ENCODE measurements around the gene TNFSF4.
"Not testable (repeated sequence)": the region's sequence is repeated elsewhere in the genome, so short reads cannot be mapped to it uniquely, and the experiment has no call there.

TNFSF4 gene, protein sequence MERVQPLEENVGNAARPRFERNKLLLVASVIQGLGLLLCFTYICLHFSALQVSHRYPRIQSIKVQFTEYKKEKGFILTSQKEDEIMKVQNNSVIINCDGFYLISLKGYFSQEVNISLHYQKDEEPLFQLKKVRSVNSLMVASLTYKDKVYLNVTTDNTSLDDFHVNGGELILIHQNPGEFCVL

GRCh38 chr1:173206816-173207568 lies at the start of gene TNFSF4:
Gene TNFSF4 (minus strand): TSS chr1:173207331. CDS start chr1:173207176, 155 bp downstream.
- DNase-seq: no peak

DNA sequence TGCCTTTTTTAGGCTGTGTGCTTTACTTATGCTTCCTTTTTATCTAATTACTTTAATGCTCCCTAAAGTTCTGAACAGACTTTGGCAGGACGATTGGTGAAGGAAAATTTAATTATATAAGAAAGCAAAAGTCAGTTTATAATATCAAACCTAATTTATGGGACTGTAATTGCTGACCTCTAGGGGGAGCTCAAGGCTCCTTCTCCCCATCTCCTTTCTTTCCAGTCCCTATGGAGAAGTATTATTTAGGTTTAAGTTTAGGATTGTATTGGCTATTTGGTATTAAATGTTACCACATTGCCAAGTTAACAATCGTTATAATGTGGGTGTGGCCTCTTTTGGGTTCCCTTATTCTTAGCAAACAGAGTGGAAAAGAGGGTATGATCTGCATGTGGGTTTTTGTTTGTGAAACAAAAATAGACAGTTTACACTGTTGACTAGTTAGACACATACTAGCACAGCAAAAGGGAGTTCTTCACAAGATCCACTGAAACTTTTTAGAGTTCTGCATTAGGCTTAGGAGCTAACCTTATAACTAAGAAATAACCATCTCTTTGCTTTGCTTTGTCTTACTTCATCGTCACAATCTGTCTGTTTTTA lies 48.2 kb upstream of the TNFSF4 start:
- DNase-seq: no peak

GRCh38 chr1:173253046-173253445 lies 45.9 kb upstream of the TNFSF4 start:
- no peak for DNase-seq

DNA sequence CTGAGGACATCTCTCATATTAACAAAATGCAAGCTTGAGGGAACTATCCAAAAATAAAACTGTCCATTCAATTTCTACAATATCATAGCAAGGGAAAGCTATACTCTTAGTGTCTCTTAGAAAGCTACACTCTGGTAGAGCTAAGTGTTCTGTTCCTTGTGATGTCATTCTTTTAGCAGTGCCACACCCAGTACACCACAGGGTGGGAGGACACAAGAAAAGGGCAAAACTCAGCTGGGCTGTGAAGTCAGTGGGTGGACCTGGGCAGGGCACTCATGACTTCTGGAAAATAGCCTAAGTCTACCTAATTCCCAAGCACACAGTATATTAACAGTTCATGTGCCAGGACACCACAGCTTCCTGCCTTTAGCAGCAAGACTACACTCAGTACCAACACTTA lies 42.2 kb upstream of the TNFSF4 start:
- no peak for DNase-seq

GRCh38 chr1:173248247-173248940 lies 41.3 kb upstream of the TNFSF4 start:
- DNase-seq: no peak

DNA sequence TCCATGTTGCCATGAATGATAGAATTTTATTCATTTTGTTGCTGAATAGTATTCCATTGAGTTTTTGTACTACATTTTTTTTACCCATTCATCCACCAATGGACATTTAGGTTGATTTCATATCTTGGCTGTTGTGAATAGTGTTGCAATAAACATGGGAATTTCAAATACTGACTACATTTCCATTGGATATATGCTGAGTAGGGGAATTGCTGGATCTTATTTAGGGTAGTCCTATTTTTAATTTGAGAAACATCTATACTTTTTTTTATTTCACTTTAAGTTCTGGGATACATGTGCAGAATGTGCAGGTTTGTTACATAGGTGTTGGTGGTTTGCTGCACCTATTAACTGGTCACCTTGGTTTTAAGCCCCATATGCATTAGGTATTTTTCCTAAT lies 38.8 kb upstream of the TNFSF4 start:
- no peak for DNase-seq

DNA sequence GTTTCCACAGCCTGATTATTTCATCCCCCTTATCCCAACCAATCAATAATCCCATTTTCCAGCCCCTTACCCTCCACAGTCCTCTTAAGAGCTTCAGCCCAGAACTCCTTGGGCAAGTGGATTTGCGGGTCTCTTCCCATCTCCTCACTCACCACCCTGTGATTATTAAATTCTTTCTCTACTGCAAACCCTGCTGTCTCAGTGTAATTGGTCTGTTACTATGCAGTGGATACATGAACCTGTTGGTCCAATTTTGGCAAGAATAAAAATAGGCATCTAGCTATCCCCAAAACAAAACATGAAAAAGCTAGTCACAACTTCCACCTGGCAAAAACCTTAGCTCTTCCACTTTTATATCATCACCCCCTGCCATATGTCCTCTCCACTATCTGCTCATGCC lies 36.2 kb upstream of the TNFSF4 start:
- DNase-seq: no peak

DNA sequence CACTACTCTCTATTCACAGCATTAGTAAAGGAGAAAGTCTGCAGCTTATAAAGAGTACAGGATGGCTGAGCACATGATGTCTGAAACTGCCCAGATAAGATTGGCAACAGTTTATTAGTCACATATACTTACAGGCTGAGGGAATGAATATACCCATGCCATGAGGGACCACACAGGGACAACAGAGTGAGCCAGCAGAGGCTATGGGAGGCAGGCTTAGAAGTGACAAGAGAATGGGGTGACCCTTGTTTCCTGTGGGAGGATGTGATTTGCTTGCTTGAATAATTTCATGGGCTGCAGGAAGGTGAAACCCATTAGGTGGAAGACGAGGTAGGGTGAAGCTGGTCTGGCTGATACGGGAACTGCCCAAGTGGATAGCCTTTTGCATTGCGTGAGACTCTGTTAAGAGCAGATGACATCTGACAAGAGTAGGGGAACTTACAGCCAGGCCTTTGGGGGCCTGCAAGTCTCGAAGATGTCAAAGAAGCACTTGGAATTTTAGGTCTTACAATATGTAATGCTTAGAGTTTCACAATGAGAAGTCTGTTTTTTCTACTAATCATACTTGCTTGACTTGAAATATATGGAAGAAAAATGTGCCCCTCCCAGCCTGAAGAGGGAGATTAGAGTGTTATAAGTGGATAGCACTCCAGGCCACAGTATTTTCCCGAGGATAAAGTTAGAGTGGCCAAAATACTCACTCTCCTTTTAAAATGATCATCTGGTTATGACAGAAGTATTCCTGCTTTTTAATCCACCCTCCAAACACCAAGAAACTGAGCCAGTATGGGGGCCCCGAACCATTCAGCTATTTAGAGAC lies 34.6 kb upstream of the TNFSF4 start:
- no peak for DNase-seq

DNA sequence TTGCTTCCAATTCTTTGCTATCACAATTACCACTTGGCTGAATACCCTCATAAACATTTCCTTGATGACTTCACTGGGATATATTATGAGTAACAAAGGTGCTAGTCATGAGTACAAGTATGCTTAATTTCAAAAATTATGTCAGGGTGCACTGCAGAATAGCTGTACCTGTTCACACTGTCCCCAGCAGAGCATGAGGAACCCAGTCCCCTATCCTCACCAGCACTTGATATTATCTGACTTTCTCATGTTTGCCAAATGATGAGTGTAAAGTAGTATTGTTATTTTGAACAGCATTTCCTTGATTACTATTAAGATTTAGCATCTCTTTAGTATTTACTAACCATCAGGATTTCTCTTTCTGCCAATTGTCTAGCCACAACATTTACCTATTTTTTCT lies 33.5 kb upstream of the TNFSF4 start:
- DNase-seq: no peak

DNA sequence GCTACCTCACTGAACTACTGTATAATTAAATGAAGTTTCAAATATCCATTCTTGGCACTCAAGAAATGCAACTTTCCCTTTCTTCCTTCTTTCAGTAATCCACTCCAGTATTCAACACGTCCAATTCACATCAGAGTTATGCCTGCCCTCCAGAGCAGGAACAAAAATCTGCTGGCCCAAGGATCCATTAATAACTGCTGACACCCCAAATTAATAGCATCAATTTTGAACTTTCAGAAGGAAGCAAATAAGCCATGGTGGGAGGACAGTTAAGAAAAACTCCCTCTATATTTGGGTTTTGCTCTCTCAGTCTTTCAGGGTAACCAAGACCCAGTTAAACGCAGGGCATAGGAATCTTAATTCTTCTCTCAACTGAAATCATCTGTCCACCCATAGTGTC lies 31.9 kb upstream of the TNFSF4 start:
- no peak for DNase-seq

DNA sequence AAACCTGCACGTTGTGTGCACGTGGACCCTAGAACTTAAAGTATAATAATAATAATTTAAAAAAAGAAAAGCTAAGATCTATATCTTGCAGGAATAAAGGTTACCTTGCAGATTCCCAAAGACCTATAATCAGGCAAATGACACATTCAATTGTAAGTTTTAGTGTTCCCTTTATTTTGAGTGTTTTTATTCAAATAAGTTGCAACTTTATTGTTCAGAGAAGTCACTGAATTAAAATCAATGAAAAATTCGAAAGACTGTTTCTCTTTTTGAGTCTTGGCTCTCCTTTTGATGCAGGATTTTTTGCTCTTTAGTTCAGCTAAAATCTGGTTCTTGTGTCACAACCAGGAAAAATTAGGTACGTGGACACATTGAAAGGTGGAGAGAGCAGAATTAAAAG lies 27.8 kb upstream of the TNFSF4 start:
- DNase-seq: no peak

DNA sequence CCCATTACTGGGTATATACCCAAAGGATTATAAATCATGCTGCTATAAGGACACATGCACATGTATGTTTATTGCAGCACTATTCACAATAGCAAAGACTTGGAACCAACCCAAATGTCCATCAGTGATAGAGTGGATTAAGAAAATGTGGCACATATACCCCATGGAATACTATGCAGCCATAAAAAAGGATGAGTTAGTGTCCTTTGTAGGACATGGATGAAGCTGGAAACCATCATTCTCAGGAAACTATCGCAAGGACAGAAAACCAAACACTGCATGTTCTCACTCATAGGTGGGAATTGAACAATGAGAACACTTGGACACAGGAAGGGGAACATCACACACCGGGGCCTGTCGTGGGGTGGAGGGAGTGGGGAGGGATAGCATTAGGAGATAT lies 27.3 kb upstream of the TNFSF4 start:
- not testable (repeated sequence) for DNase-seq

DNA sequence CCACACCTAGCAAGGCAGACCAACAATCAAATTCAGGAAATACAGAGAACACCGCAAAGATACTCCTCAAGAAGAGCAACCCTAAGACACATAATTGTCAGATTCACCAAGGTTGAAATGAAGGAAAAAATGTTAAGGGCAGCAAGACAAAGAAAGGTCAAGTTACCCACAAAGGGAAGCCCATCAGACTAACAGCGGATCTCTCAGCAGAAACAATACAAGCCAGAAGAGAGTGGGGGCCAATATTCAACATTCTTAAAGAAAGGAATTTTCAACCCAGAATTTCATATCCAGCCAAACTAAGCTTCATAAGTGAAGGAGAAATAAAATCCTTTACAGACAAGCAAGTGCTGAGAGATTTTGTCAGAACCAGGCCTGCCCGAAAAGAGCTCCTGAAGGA lies 21.9 kb upstream of the TNFSF4 start:
- not testable (repeated sequence) for DNase-seq

GRCh38 chr1:173224949-173225348 lies 17.8 kb upstream of the TNFSF4 start:
- DNase-seq: no peak

DNA sequence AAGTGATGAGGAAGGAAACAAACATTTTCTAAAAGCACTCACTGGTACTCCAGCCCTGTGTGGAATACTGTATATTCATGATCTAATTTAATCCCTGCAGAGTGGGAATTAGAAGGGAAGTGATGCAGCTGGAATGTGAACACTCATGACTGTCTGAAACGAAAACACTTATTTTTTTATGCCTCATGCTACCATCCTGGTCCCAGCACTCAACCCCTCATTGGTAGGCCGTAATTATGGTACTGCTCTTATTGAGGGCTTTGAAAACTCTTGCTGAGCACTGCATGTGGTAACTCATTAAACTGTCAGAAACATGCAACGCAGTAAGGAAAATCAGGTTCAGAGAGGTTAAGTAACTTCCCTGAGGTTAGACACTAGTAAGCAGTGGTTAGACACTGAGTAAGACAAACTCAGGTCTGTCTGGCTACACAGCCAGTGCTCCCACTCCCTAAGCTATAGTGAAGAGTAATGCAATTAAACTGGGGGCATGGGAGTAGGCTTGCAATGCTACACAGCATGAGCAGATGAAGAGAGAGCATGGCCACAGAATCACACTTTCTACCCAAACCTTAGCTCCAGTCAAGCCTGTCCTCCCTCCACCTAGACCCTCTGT lies 17.3 kb upstream of the TNFSF4 start:
- no peak for DNase-seq

GRCh38 chr1:173223031-173223380 lies 15.9 kb upstream of the TNFSF4 start:
- no peak for DNase-seq

GRCh38 chr1:173222149-173223030 lies 15.3 kb upstream of the TNFSF4 start:
- DNase-seq: no peak

DNA sequence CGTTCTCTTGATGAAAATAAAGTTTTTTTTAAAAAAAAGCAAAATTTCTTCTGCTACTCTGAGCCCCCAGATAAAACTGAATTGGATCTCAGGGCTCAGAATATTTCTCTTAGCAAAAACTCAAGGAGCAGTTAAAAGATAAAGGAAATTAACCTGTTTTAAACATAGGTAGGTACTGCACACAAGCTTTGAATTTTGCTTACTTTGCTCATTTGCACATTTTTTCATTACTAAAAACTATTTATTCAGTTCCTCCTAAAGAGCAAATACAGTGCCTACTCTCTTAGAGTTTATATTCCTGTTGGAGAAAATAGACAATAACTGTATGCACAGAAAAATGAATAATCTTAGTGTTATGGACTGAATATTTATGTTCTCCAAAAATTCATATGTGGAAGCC lies 13.0 kb upstream of the TNFSF4 start:
- DNase-seq: no peak

- no peak for DNase-seq
These were observed 6.5 kb upstream of the TNFSF4 start for GRCh38 chr1:173213665-173214064.

GRCh38 chr1:173212952-173213491 lies 5.9 kb upstream of the TNFSF4 start:
- no peak for DNase-seq
